Measurements from ENCODE around the gene MYBPC1.

The MYBPC1 gene

GRCh38 chr12:101616027-101616494 is 21.3 kb downstream of the MYBPC1 start:
- POLR2A ChIA-PET, result no interaction called here
- no peak for DNase-seq (ENCODE audit: extremely low spot score)
- TF ChIP-seq ARNT (IDR thresholded peaks at IDR 0.05), result no peak
- no peak for TF ChIP-seq ELF4 (IDR thresholded peaks at IDR 0.05)
- TF ChIP-seq PKNOX1 (IDR thresholded peaks at IDR 0.05), result no peak
- TF ChIP-seq NFRKB (IDR thresholded peaks at IDR 0.05), result no peak
- no peak for TF ChIP-seq SUZ12 (IDR thresholded peaks at IDR 0.05)
- TF ChIP-seq SP1 (IDR thresholded peaks at IDR 0.05), result no peak
- TF ChIP-seq L3MBTL2 (conservative IDR thresholded peaks at IDR 0.05), result no peak
- TF ChIP-seq FOXK2 (IDR thresholded peaks at IDR 0.05), result no peak
- TF ChIP-seq FOXA1 (IDR thresholded peaks at IDR 0.05), result no peak
- TF ChIP-seq HDGF (IDR thresholded peaks at IDR 0.05; ENCODE audit: borderline replicate concordance), result no peak
- TF ChIP-seq FOXM1 (IDR thresholded peaks at IDR 0.05; ENCODE audit: borderline replicate concordance), result no peak
- TF ChIP-seq TARDBP (IDR thresholded peaks at IDR 0.05), result no peak
- TF ChIP-seq ZNF384 (IDR thresholded peaks at IDR 0.05), result no peak
- no peak for TF ChIP-seq BHLHE40 (IDR thresholded peaks at IDR 0.05; ENCODE audit: borderline replicate concordance)
- TF ChIP-seq CTBP1 (IDR thresholded peaks at IDR 0.05; ENCODE audit: borderline replicate concordance), result no peak
- TF ChIP-seq LEF1 (IDR thresholded peaks at IDR 0.05; ENCODE audit: borderline replicate concordance), result no peak
- CTCF ChIA-PET, result interaction anchor here (0.5 kb wide), 1 partner anchor 96 kb away, joined by 3 read pairs; no protein-coding TSS in a partner anchor

GRCh38 chr12:101619026-101619786 is 24.4 kb downstream of the MYBPC1 start:
- DNase-seq (ENCODE audit: extremely low spot score), result no peak
- ChIA-PET CTCF (no interaction called here), POLR2A (no interaction called here)
- TF ChIP-seq ZNF384 (IDR thresholded peaks at IDR 0.05) (no peak), PKNOX1 (IDR thresholded peaks at IDR 0.05) (peak; percentile 54)

GRCh38 chr12:101619858-101620761 is 25.3 kb downstream of the MYBPC1 start:
- CTCF ChIA-PET, result no interaction called here
- no peak for TF ChIP-seq SP1 (IDR thresholded peaks at IDR 0.05)
- TF ChIP-seq NFRKB (IDR thresholded peaks at IDR 0.05), result no peak
- no peak for TF ChIP-seq FOXM1 (IDR thresholded peaks at IDR 0.05; ENCODE audit: borderline replicate concordance)
- TF ChIP-seq LEF1 (IDR thresholded peaks at IDR 0.05; ENCODE audit: borderline replicate concordance), result no peak
- no peak for TF ChIP-seq L3MBTL2 (conservative IDR thresholded peaks at IDR 0.05)
- TF ChIP-seq FOXK2 (IDR thresholded peaks at IDR 0.05), result no peak
- DNase-seq (ENCODE audit: extremely low spot score), result no peak
- POLR2A ChIA-PET, result no interaction called here

GRCh38 chr12:101620762-101621133 is 26.0 kb downstream of the MYBPC1 start:
- DNase-seq (ENCODE audit: extremely low spot score), result no peak
- ChIA-PET CTCF (no interaction called here), POLR2A (no interaction called here)
- TF ChIP-seq NFRKB (IDR thresholded peaks at IDR 0.05) (no peak), ELF4 (IDR thresholded peaks at IDR 0.05) (no peak), L3MBTL2 (conservative IDR thresholded peaks at IDR 0.05) (no peak), HDGF (IDR thresholded peaks at IDR 0.05; ENCODE audit: borderline replicate concordance) (no peak), LEF1 (IDR thresholded peaks at IDR 0.05; ENCODE audit: borderline replicate concordance) (no peak), FOXA1 (IDR thresholded peaks at IDR 0.05) (no peak), FOXK2 (IDR thresholded peaks at IDR 0.05) (no peak), BHLHE40 (IDR thresholded peaks at IDR 0.05; ENCODE audit: borderline replicate concordance) (no peak), CTBP1 (IDR thresholded peaks at IDR 0.05; ENCODE audit: borderline replicate concordance) (no peak), SP1 (IDR thresholded peaks at IDR 0.05) (no peak), SUZ12 (IDR thresholded peaks at IDR 0.05) (no peak), FOXM1 (IDR thresholded peaks at IDR 0.05; ENCODE audit: borderline replicate concordance) (no peak), PKNOX1 (IDR thresholded peaks at IDR 0.05) (no peak), ARNT (IDR thresholded peaks at IDR 0.05) (no peak), ZNF384 (IDR thresholded peaks at IDR 0.05) (no peak), TARDBP (IDR thresholded peaks at IDR 0.05) (no peak)

GRCh38 chr12:101628676-101629075 is 33.9 kb downstream of the MYBPC1 start:
- TF ChIP-seq BHLHE40 (IDR thresholded peaks at IDR 0.05; ENCODE audit: borderline replicate concordance), result no peak
- TF ChIP-seq FOXK2 (IDR thresholded peaks at IDR 0.05), result no peak
- no peak for TF ChIP-seq CTBP1 (IDR thresholded peaks at IDR 0.05; ENCODE audit: borderline replicate concordance)
- TF ChIP-seq PKNOX1 (IDR thresholded peaks at IDR 0.05), result no peak
- no peak for TF ChIP-seq FOXM1 (IDR thresholded peaks at IDR 0.05; ENCODE audit: borderline replicate concordance)
- no peak for TF ChIP-seq SUZ12 (IDR thresholded peaks at IDR 0.05)
- no peak for TF ChIP-seq FOXA1 (IDR thresholded peaks at IDR 0.05)
- TF ChIP-seq ELF4 (IDR thresholded peaks at IDR 0.05), result no peak
- no peak for TF ChIP-seq NFRKB (IDR thresholded peaks at IDR 0.05)
- TF ChIP-seq ZNF384 (IDR thresholded peaks at IDR 0.05), result no peak
- no peak for TF ChIP-seq ARNT (IDR thresholded peaks at IDR 0.05)
- no peak for DNase-seq (ENCODE audit: extremely low spot score)
- POLR2A ChIA-PET, result no interaction called here
- CTCF ChIA-PET, result no interaction called here

Measured in HEK293T (cell line).